Cardiac muscle cell (in vitro differentiated cells and primary cell): ENCODE data around the gene BMF. TPM values are rescaled to one million over a fixed set of nuclear protein-coding genes. Genes with fewer than 3 reads are reported as not detected.

Experiments
- DNase-seq, 2 donors: peaks; one replicate each; pipeline versions ENCODE4 v3.0.0 to v3.0.0-alpha.2; 2010 to 2017; ENCODE audit warnings: low read depth in 1 of 2, low spot score in 1 of 2
- H3K27ac ChIP-seq: fragments of 200-600 bp; sonication (generic); 2 replicates; pipeline ENCODE4 v1.5.1; 2016
- H3K27me3 ChIP-seq: fragments of 200-600 bp; sonication (generic); 2 replicates; pipeline ENCODE4 v1.6.0; 2016; ENCODE audit warnings: control low read depth
- H3K36me3 ChIP-seq: fragments of 200-600 bp; sonication (generic); 2 replicates; pipeline ENCODE4 v1.5.1; 2016; ENCODE audit warnings: control low read depth
- H3K4me1 ChIP-seq: fragments of 200-600 bp; sonication (generic); 2 replicates; pipeline ENCODE4 v1.8.1; 2017; ENCODE audit warnings: low read depth, mild to moderate bottlenecking, mixed run types
- H3K4me3 ChIP-seq: fragments of 200-600 bp; sonication (generic); 2 replicates; pipeline ENCODE4 v1.5.1; 2016; ENCODE audit warnings: mild to moderate bottlenecking
- H3K9me3 ChIP-seq: fragments of 200-600 bp; sonication (generic); 2 replicates; pipeline ENCODE4 v1.5.1; 2017; ENCODE audit warnings: low read depth, mild to moderate bottlenecking, control low read depth
- CTCF ChIP-seq: IDR thresholded peaks from 2 replicates; pipeline ENCODE4 v1.5.1; 2012; ENCODE audit warnings: low read depth, mild to moderate bottlenecking, low read length
- polyA plus RNA-seq: library from polyadenylated mRNA; unstranded; fragments of >200 nt; fragmentation: Nextera tagmentation; extraction: Ambion mirVana; gene quantifications from 2 replicates; pipeline ENCODE4 v1.2.1, GENCODE V29; 2016
- total RNA-seq: library from RNA; depleted of rRNA; stranded (reverse); fragments of >200 nt; gene quantifications from 2 replicates; pipeline ENCODE4 v1.2.3, GENCODE V29; 2016

The BMF gene
- total and polyA plus RNA-seq, 2 experiments from 2014 or later: 8.1 to 56.1 TPM

GRCh38 chr15:40104865-40105516 is 3.7 kb downstream of the BMF start:
- peak; percentile 99 for TF ChIP-seq CTCF
- no peak overlapping the region for H3K27ac ChIP-seq
- H3K36me3 ChIP-seq: no peaks in the 10 kb centered on the region
- H3K27me3 ChIP-seq: no peaks in the 10 kb centered on the region
- peak; percentile 92 to 93 for DNase-seq
- H3K4me1 ChIP-seq: peaks cover 58% of the 10 kb centered on the region
- no peaks in the 10 kb centered on the region for H3K9me3 ChIP-seq
- H3K4me3 ChIP-seq: no peak overlapping the region

GRCh38 chr15:40104296-40104864 is 4.3 kb downstream of the BMF start:
- Histone ChIP-seq H3K4me3 (no peak overlapping the region), H3K9me3 (no peaks in the 10 kb centered on the region), H3K36me3 (no peaks in the 10 kb centered on the region), H3K27ac (peak overlapping the region; percentile 83), H3K27me3 (no peaks in the 10 kb centered on the region), H3K4me1 (peaks cover 64% of the 10 kb centered on the region)
- TF ChIP-seq CTCF: no peak
- DNase-seq: no peak

DNA sequence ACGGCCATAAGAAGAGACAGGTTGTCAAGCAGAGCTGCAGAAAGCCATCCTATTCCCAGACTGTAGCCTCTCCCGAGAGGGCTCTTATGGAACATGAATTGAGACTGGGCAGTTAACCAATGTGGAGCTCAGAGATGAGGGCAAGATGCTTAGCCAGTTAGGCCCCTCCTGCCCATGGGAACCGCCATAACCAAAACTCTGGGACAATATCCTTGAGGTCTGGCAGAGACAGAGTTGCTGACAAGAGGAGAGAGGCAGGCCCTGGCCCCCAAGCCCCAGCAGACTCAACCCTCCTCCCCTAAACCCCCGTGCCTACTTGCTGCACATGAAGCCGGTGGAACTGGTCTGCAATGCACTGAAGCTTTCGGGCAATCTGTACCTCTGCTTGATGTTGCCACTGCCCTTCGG is 4.8 kb downstream of the BMF start:
- no peak for DNase-seq
- Histone ChIP-seq H3K27me3 (no peaks in the 10 kb centered on the region), H3K27ac (peak overlapping the region; percentile 83), H3K36me3 (no peaks in the 10 kb centered on the region), H3K4me3 (no peak overlapping the region), H3K9me3 (no peaks in the 10 kb centered on the region), H3K4me1 (peaks cover 69% of the 10 kb centered on the region)
- TF ChIP-seq CTCF: no peak

- H3K4me3 ChIP-seq: peak overlapping the region; percentile 4
- H3K4me1 ChIP-seq: peaks cover 74% of the 10 kb centered on the region
- DNase-seq: peak; percentile 64 to 73
- H3K36me3 ChIP-seq: no peaks in the 10 kb centered on the region
- no peak for TF ChIP-seq CTCF
- no peaks in the 10 kb centered on the region for H3K27me3 ChIP-seq
- H3K27ac ChIP-seq: peak overlapping the region; percentile 83
- H3K9me3 ChIP-seq: no peaks in the 10 kb centered on the region
Observed at GRCh38 chr15:40102897-40103858, 5.5 kb downstream of the BMF start.

- H3K9me3 ChIP-seq: no peaks in the 10 kb centered on the region
- no peaks in the 10 kb centered on the region for H3K36me3 ChIP-seq
- H3K27ac ChIP-seq: no peak overlapping the region
- DNase-seq: no peak
- H3K27me3 ChIP-seq: no peaks in the 10 kb centered on the region
- peaks cover 77% of the 10 kb centered on the region for H3K4me1 ChIP-seq
- TF ChIP-seq CTCF: no peak
- H3K4me3 ChIP-seq: no peak overlapping the region
Observed at GRCh38 chr15:40100947-40101905, 7.5 kb downstream of the BMF start.
